Fibroblast of lung (primary cell): Measurements from ENCODE around the gene NEDD4L. TPM values are rescaled to one million over a fixed set of nuclear protein-coding genes. Genes with fewer than 3 reads are reported as not detected.

Experiments used
- DNase-seq, 2 donors: peaks; one replicate each; pipeline versions ENCODE4 v3.0.0 to v3.0.0-alpha.2; 2010; ENCODE audit warnings: low read depth in 2 of 2
- H2AFZ ChIP-seq: 2 replicates; pipeline ENCODE4 v1.5.1; 2012; ENCODE audit warnings: low read length, control low read depth, inconsistent platforms
- H3K27ac ChIP-seq: 2 replicates; pipeline ENCODE4 v1.5.1; 2011; ENCODE audit warnings: low read length, control low read depth; ENCODE audit not compliant: insufficient read depth
- H3K27me3 ChIP-seq: 2 replicates; pipeline ENCODE4 v1.5.1; 2011; ENCODE audit warnings: mild to moderate bottlenecking, low read length; ENCODE audit not compliant: control insufficient read depth, insufficient read depth
- H3K36me3 ChIP-seq: 2 replicates; pipeline ENCODE4 v1.5.1; 2011; ENCODE audit warnings: low read length; ENCODE audit not compliant: control insufficient read depth, insufficient read depth
- H3K4me1 ChIP-seq: 2 replicates; pipeline ENCODE4 v1.5.1; 2011; ENCODE audit warnings: low read length; ENCODE audit not compliant: control insufficient read depth, insufficient read depth; ENCODE audit errors: extremely low read depth
- H3K4me2 ChIP-seq: 2 replicates; pipeline ENCODE4 v1.5.1; 2011; ENCODE audit warnings: low read length, control low read depth; ENCODE audit not compliant: insufficient read depth; ENCODE audit errors: extremely low read depth
- H3K4me3 ChIP-seq, 4 experiments: fragments of 200-600 bp in 1 of 4; sonication (generic) in 1 of 4; replicated peaks in 1 of 4; 2 replicates each; pipeline ENCODE4 v1.5.1; 2011 to 2016; ENCODE audit warnings: low read length in 4 of 4, low read depth in 3 of 4, mild to moderate bottlenecking in 3 of 4, control low read depth in 2 of 4, inconsistent platforms in 1 of 4, mixed read lengths in 1 of 4; ENCODE audit not compliant: insufficient read depth in 1 of 4; ENCODE audit errors: control extremely low read depth in 1 of 4
- H3K79me2 ChIP-seq: 2 replicates; pipeline ENCODE4 v1.5.1; 2012; ENCODE audit warnings: mild to moderate bottlenecking, low read length, inconsistent platforms; ENCODE audit not compliant: control insufficient read depth, insufficient read depth
- H3K9ac ChIP-seq: 2 replicates; pipeline ENCODE4 v1.5.1; 2011; ENCODE audit warnings: mild to moderate bottlenecking, low read length, control low read depth; ENCODE audit not compliant: insufficient read depth
- H3K9me3 ChIP-seq: 2 replicates; pipeline ENCODE4 v1.5.1; 2012; ENCODE audit warnings: low read depth, low read length; ENCODE audit not compliant: control insufficient read depth, insufficient read depth
- H4K20me1 ChIP-seq: 2 replicates; pipeline ENCODE4 v1.5.1; 2011; ENCODE audit warnings: low read length; ENCODE audit not compliant: control insufficient read depth, insufficient read depth; ENCODE audit errors: extremely low read depth
- CTCF ChIP-seq, 2 donors: IDR thresholded peaks in 1 of 2; conservative IDR thresholded peaks in 1 of 2; 1 replicate in 1 of 2; 2 replicates in 1 of 2; pipeline ENCODE4 v1.5.1; 2011 to 2012; ENCODE audit warnings: low read length in 2 of 2, control low read depth in 1 of 2, inconsistent platforms in 1 of 2, low read depth in 1 of 2, mild to moderate bottlenecking in 1 of 2
- EZH2 ChIP-seq: IDR thresholded peaks from 2 replicates; pipeline ENCODE4 v1.5.1; 2012; ENCODE audit warnings: low read length, control low read depth, mild to moderate bottlenecking; ENCODE audit errors: missing control alignments
- polyA plus RNA-seq, 2 donors: library from polyadenylated mRNA; depleted of rRNA in 1 of 2; stranded (reverse) in 1 of 2; unstranded in 1 of 2; fragments of >200 nt; gene quantifications; 2 replicates each; pipeline ENCODE4 v1.2.1, GENCODE V29; 2011 to 2012; ENCODE audit warnings: missing spikeins in 1 of 2
- total RNA-seq: library from RNA; depleted of rRNA; stranded (reverse); fragments of >200 nt; gene quantifications from 2 replicates; pipeline ENCODE4 v1.2.1, GENCODE V29; 2014

NEDD4L gene
- total and polyA plus RNA-seq, 2 donors (not counting 1 experiment from before 2014, with no cell fraction given) = 5.5 to 18.7 TPM

DNA sequence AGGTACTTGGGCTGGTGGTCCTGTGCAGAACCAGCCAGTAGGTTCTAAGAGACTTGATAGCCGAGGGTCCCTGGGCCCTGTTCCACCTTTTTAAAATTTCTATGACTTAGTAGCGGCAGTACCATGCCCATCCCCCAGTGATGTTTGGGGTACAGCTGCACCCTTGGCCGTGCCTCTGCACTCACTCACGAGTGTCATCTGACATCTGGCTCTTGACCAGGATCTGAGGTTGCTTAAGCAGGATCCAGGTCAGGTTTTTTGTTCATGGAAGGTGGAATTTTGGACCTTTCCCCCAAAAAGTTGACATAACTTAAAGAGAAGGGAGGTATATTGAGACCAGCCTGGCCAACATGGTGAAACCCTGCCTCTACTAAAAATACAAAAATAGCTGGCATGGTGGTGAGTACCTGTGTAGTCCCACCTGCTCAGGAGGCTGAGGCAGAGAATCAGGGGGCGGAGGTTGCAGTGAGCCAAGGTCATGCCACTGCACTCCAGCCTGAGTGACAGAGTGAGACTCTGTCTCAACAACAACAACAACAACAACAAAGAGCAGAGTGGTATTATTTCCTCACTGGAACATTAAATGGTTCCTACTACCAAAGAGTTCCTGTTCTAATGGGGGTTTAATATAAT is 163.6 kb downstream of the NEDD4L start:
- no peaks in the 10 kb centered on the region for H3K79me2 ChIP-seq
- H3K4me2 ChIP-seq = no peak overlapping the region
- no peaks in the 10 kb centered on the region for H3K9me3 ChIP-seq
- H2AFZ ChIP-seq = no peak overlapping the region
- H3K4me1 ChIP-seq = peaks cover 12% of the 10 kb centered on the region
- H4K20me1 ChIP-seq = no peaks in the 10 kb centered on the region
- H3K27ac ChIP-seq = no peak overlapping the region
- no peak overlapping the region for H3K4me3 ChIP-seq
- H3K9ac ChIP-seq = no peak overlapping the region
- TF ChIP-seq EZH2 = no peak
- TF ChIP-seq CTCF (conservative IDR thresholded peaks at IDR 0.05 in 1 of 2, IDR thresholded peaks at IDR 0.05 in 1 of 2; ENCODE audit: low read depth in 1 of 2, low read length in 2 of 2) = no peak
- H3K36me3 ChIP-seq = no peaks in the 10 kb centered on the region
- H3K27me3 ChIP-seq = no peaks in the 10 kb centered on the region
- no peak for DNase-seq

DNA sequence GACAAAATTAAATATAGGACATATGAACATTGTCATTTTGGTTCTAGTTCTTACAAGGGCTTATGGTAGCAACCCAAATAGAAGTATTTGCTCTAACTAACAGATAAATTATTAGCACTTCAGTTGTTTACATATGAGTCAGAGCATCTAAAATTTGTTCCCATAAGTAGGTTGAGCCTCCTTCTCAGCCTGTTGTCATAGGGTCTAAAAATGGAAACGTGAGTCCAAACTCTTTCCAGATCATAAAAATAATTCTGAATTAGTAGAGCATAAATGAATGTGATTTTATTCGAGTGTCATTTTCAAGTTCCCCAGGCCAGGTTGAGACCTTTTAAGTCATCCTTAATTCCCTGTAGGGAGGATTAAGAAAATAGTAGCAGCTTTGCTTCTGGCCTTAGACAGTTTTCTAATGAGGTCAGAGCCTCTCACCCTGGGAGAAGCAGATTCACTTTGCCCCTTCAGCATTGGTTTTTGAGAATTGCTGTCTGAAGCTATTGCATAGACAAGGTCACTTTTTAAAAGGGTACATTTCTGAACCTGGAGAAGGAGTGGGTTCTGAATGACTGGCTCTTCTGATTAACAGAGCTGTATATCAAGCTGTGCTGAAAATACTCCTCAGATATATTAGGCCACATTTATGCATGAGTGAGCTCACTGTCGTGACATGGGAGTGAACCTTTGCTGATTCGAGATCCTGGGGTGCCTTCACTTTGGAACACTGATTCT is 164.3 kb downstream of the NEDD4L start:
- Histone ChIP-seq H3K27ac (peak overlapping the region; percentile 56), H3K4me2 (no peak overlapping the region), H2AFZ (no peak overlapping the region), H3K36me3 (no peaks in the 10 kb centered on the region), H3K4me3 (no peak overlapping the region), H3K79me2 (no peaks in the 10 kb centered on the region), H3K4me1 (peaks cover 16% of the 10 kb centered on the region), H3K9ac (no peak overlapping the region), H4K20me1 (no peaks in the 10 kb centered on the region), H3K27me3 (no peaks in the 10 kb centered on the region), H3K9me3 (no peaks in the 10 kb centered on the region)
- DNase-seq = peak; percentile 45 to 67
- TF ChIP-seq CTCF (conservative IDR thresholded peaks at IDR 0.05 in 1 of 2, IDR thresholded peaks at IDR 0.05 in 1 of 2; ENCODE audit: low read depth in 1 of 2, low read length in 2 of 2) = no peak
- no peak for TF ChIP-seq EZH2

DNA sequence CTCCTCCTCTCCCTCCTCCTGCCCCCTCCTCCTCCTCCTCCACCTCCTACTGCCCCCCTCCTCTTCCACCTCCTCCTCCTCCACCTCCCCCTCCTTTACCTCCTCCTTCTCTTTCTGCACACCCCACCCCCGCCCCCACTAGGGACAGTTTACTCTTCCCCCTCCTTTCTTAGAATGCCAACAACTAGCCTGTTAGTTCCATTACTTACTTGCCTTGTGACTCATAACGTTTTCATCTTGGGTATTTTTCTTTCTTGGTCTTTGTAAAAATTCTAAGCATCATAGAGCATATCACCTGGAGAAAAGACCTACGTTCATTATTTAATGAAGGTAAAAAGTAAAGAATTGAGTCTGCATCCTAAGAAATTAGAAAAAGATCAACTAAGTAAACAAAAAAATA is 165.3 kb downstream of the NEDD4L start:
- no peak overlapping the region for H2AFZ ChIP-seq
- no peak overlapping the region for H3K4me2 ChIP-seq
- H3K79me2 ChIP-seq = no peaks in the 10 kb centered on the region
- H3K9ac ChIP-seq = no peak overlapping the region
- H3K4me3 ChIP-seq = no peak overlapping the region
- H3K27me3 ChIP-seq = no peaks in the 10 kb centered on the region
- TF ChIP-seq CTCF (conservative IDR thresholded peaks at IDR 0.05 in 1 of 2, IDR thresholded peaks at IDR 0.05 in 1 of 2; ENCODE audit: low read depth in 1 of 2, low read length in 2 of 2) = no peak
- TF ChIP-seq EZH2 = no peak
- H4K20me1 ChIP-seq = no peaks in the 10 kb centered on the region
- peaks cover 23% of the 10 kb centered on the region for H3K4me1 ChIP-seq
- peak in 1 of 2 donors; percentile 62 for DNase-seq
- no peaks in the 10 kb centered on the region for H3K36me3 ChIP-seq
- H3K27ac ChIP-seq = no peak overlapping the region
- no peaks in the 10 kb centered on the region for H3K9me3 ChIP-seq
